CD4-positive, alpha-beta T cell treated with Interleukin-6 for 4 hours (primary cell): ENCODE results near the gene AMER2.
"Not testable (repeated sequence)": the region's sequence is repeated elsewhere in the genome, so short reads cannot be mapped to it uniquely, and the experiment has no call there.

Source experiments
- DNase-seq: peaks from one replicate; pipeline ENCODE4 v3.0.0-alpha.2; 2020; ENCODE audit warnings: mixed read lengths

Gene AMER2

GRCh38 chr13:25180775-25181537, 8.9 kb upstream of the AMER2 start:
- DNase-seq = no peak

DNA sequence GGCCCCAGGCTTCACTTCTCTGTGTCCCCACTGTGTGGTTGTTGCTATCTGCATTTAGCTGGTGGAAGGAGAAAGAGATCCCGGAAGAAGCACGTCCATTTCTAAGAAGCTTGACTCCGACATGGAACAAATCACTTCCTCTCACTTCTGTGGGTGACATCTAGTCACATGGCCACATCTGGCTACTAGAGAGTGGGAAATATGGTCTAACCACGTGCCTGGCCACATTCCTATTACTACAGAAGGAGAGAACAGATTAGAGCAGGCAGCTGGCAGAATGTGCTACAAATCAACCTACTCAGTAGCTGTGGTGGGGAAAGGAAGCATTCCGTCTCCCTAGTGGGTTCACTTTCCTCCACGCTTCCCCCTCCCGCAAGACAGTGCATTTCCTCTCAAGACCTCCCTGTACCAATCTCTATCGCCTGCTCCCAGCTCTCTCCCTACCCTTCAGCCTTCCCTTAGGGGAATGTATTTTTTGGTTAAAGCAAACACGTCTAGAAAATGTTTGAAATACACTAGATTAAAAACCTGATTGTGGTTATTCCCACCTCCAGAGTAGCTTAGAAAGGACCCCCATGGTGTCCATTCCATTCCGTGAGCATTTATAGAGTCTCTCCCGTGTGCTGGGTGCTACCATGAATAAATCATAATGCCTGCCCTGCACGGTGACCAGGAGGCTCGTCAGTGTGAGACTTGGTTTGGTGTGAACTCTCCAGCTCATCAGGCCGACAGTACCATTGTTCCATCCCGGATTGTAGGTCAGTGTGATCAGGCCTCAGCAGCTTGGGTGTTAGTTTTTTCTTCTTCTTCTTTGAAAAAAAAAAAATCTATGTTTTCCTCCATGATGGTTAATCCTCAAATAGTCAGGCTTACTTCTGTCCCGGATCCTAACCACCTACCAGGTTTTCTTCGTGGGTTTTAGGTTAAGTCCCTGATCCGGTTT, 8.0 kb upstream of the AMER2 start:
- no peak for DNase-seq

GRCh38 chr13:25179011-25179410, 6.9 kb upstream of the AMER2 start:
- no peak for DNase-seq

- DNase-seq = no peak
These were observed 6.0 kb upstream of the AMER2 start for GRCh38 chr13:25178070-25178469.

- DNase-seq = no peak
These were observed 5.5 kb upstream of the AMER2 start for GRCh38 chr13:25177636-25178035.

GRCh38 chr13:25177012-25177411, 4.9 kb upstream of the AMER2 start:
- no peak for DNase-seq

GRCh38 chr13:25175431-25175830, 3.3 kb upstream of the AMER2 start:
- no peak for DNase-seq

DNA sequence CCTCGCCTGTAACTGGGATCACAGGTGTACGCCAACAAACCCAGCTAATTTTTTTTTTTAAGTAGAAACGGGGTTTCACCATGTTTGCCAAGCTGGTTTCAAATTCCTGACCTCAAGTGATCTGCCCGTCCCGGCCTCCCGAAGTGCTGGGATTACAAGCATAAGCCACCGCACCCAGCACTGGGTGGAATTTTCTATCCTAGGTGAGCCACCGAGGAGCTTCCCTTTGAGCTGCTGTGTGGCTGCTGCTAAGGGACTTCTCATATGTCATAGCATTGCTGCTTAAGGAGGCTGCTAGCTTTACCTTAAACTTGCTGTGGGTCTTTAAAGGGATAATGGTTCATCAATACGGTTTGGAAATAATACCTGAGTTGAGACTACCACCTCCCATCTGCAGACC, 2.9 kb upstream of the AMER2 start:
- no peak for DNase-seq

DNA sequence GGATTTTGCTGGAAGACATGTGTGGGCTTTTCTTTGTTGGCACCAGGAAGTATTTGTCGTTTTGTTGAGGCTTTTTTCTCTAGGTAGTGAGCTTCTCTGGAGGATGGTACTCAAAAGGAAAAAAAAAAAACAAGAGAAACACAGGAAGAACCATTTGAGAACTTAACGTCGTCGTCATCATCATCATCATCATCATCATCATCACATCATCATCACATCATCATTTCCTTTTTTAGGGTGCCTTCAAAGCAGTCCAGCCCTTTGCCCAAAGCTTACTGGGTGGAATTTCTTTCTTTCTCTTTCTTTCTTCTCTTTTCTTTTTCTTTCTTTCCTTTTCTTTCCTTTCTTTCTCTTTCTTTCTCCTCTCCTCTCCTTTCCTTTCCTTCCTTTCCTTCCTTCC, 2.2 kb upstream of the AMER2 start:
- DNase-seq = no peak

DNA sequence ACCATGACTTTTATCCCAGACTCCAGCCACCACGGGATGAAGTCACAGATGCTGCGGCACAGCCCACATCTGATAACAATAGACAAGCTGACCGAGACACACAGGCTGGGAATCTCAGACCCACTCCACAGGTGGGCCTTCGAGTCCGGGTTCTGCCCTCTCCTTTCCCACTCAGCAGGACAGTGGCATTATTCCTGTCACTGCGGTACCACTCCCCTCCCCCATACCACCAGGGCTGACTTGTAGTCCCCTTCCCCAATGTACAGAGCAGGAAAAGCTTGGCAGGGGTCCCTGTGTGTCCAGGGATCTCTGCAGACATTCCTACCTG, 179 bp upstream of the AMER2 start:
- no peak for DNase-seq

DNA sequence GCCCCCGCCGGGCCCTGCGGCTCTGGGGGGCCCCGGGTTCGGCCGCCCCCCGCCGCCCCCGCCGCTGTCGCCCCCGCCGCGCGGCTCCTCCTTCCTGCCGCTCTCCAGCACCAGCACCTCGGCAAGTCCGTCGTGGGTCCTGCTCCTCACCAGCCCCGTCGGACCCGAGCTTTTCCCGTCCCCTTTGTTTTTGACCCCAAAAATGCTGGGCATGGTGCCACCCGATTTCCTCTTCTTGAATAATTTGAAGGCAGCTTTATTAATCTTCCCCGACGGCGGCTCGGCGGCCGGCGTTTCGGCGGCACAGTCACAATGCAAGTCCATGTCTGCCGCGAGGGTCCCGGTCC, 945 bp downstream of the AMER2 start:
- no peak for DNase-seq

DNA sequence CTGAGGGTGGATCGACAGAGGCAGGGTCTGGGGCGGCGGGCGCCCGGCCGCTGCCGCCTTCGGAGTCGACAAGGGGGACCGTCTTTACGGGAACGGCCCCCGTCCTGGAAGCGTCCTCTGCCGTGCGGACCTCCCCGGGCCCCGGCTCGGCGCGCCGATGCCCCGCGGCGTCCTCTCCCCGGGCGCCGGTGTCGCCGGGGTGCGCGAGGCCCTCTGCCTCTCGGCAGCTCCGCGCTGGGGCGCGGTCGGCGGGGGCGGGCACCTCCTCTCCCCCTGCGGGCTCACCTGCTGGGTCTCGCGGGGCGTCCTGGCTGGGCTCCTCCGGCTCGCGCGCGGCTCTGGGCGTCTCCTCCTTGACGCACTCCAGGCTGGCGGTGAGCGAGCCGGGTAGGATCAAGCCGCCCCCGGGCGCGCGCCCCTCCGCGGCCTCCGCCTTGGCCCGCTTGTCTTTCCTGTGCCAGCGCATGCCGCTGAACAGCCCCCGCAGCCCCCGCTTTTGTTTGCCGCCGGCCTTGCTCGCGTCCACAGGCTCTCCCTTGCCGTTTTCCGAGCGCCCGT, 1.5 kb downstream of the AMER2 start:
- no peak for DNase-seq

GRCh38 chr13:25169951-25170553, 2.0 kb downstream of the AMER2 start:
- no peak for DNase-seq

DNA sequence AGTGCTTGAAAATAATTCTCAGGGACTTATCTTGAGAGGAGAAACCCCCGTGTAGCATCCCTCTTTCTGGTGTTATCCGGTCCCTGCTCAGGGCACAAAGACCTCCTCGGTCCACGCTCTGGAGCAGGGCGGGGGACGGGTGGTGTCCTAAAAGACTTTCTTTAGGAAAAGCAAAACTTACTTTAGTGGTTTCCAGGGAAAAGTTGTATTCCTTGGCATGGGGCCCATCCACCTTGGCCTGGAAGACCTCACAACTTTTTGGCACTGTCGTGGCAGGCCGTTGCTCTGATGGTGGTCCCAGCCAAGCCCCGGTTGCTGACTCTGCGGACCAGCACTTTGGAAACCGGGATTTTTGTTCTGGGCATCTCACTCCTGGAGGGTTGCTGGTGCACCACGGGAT, 2.7 kb downstream of the AMER2 start:
- no peak for DNase-seq

DNA sequence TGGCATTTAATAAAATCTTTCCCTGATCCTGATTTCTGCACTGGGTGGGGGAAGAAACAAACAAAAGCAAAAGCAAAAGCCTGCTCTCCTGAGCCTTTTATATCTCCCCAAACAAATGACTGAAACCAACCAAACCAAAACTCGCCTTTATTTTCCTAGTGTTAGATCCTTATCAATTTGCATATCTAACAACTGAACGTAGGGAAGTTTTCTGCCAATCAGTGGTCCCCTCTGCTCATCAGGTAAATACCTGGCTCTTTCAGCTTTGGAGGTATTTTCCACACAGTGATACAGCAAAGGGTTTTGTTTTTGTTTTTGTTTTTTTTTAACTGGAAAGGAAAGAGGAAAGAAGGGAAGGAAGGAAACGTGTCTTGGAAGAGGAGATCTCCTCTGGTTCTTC, 3.3 kb downstream of the AMER2 start:
- DNase-seq = no peak

GRCh38 chr13:25167382-25168174, 4.5 kb downstream of the AMER2 start:
- DNase-seq = no peak

DNA sequence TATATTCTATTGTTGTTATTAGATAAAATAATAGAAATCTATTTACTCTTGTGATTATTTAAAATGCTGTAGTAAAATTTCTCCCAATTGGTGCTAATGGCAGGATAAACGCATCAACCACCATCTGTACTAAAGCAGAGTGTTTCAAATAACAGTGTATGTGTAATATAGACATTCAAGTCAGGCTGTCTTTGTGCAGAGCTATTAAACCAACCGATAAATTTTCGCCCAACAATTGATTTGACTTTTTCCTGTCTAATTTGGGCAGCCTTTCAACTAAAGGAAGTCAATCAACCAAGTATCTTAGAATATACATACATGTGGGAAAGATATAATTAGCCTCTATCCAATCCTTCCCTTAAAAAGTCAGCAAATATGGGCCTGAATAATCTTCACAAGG, 5.8 kb downstream of the AMER2 start:
- DNase-seq = no peak

- no peak for DNase-seq
These were observed 6.4 kb downstream of the AMER2 start for GRCh38 chr13:25165663-25166062.

GRCh38 chr13:25165163-25165562, 6.9 kb downstream of the AMER2 start:
- DNase-seq = not testable (repeated sequence)

- no peak for DNase-seq
These were observed 14.4 kb downstream of the AMER2 start for GRCh38 chr13:25157681-25158080.

DNA sequence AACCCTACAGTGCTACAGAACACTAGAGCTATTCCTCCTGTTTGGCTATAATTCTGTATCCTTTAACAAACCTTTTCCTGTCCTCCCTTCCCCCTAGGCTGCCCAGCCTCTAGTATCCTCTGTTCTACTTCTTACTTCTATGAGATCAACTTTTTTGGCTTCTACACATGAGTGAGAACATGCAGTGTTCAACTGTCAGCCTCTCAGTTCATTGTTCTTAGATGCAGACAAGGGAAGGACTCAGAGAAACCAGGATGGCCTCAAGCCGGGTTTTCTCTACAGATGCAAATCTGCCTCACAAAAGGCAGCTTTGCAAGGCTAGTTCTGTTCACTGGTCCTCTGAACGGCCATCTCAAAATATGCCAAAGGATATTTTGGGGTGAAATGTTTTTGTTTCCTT, 18.4 kb downstream of the AMER2 start:
- DNase-seq = no peak

DNA sequence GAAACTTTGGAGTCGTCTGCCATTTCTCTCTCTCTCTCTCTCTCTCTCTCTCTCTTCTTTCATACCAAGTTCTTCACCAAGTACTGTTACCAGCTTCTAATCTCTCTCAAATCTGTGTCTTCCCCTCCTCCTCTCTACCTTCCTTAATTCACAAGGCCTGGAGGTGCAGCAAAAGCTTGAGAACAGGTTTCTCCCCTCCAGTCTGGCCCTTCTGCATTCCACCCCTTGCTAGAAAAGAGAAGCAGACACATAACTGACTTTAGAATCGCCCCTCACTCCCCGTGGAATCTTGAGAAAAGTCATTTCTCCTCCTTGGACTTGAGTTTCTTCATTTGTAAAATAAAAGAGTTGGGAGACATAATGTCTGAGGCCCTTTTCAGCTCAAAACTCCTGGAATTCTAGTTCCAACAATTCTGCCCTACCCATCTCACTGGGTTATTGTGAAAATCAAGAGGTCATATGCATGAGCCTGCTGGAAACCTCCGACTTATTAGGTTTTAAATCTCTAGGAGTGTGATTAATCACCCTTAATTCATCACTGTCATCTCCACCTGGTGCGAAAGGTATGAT, 20.4 kb downstream of the AMER2 start:
- no peak for DNase-seq
